Kidney (tissue), 14 donors: ENCODE data around the gene STRC. TPM values are rescaled to one million over a fixed set of nuclear protein-coding genes. Genes with fewer than 3 reads are reported as not detected.
"Not testable (repeated sequence)": the region's sequence is repeated elsewhere in the genome, so short reads cannot be mapped to it uniquely, and the experiment has no call there.

ENCODE experiments used
- DNase-seq, 5 donors: peaks; one replicate each; pipeline ENCODE4 v3.0.0-alpha.2; 2013 to 2020
- FAIRE-seq: peaks from 2 replicates; lab custom pipeline; 2012; peaks lifted over from hg19 to GRCh38; lab: Jason Lieb, UNC
- H3K27ac ChIP-seq, 2 donors: one replicate each; pipeline ENCODE4 v1.7.0; 2013; ENCODE audit warnings: low read depth in 2 of 2, low read length in 2 of 2, inconsistent platforms in 1 of 2
- H3K27me3 ChIP-seq: one replicate; pipeline ENCODE4 v1.7.1; 2013; ENCODE audit warnings: low read length, inconsistent platforms; ENCODE audit not compliant: control insufficient read depth, insufficient read depth
- H3K36me3 ChIP-seq, 3 donors: one replicate each; pipeline versions ENCODE4 v1.7.0 to v1.7.1; 2013; ENCODE audit warnings: low read length in 3 of 3, control low read depth in 1 of 3, inconsistent platforms in 1 of 3; ENCODE audit not compliant: insufficient read depth in 3 of 3, control insufficient read depth in 2 of 3
- H3K4me1 ChIP-seq, 3 donors: one replicate each; pipeline versions ENCODE4 v1.7.0 to v1.7.1; 2013; ENCODE audit warnings: low read length in 3 of 3, inconsistent platforms in 1 of 3, low read depth in 1 of 3; ENCODE audit not compliant: control insufficient read depth in 2 of 3, insufficient read depth in 2 of 3
- H3K4me3 ChIP-seq, 3 donors: one replicate each; pipeline versions ENCODE4 v1.7.0 to v1.8.1; 2013; ENCODE audit warnings: low read length in 3 of 3, control low read depth in 1 of 3, inconsistent platforms in 1 of 3
- H3K9ac ChIP-seq, 3 donors: one replicate each; pipeline versions ENCODE4 v1.7.0 to v1.7.1; 2013; ENCODE audit warnings: low read length in 3 of 3, control low read depth in 1 of 3, inconsistent platforms in 1 of 3
- H3K9me3 ChIP-seq, 3 donors: one replicate each; pipeline versions ENCODE4 v1.7.0 to v1.7.1; 2013; ENCODE audit warnings: low read length in 3 of 3, control low read depth in 1 of 3, inconsistent platforms in 1 of 3; ENCODE audit not compliant: control insufficient read depth in 2 of 3, insufficient read depth in 1 of 3
- CTCF ChIP-seq: IDR thresholded peaks from 3 replicates; pipeline ENCODE4 v1.5.1; 2012; ENCODE audit warnings: mild to moderate bottlenecking, moderate library complexity, borderline replicate concordance; ENCODE audit not compliant: insufficient read depth; ENCODE audit errors: extremely low read depth
- intact Hi-C: fragments of 100-400 bp; cut with DNase I; formaldehyde crosslinking; loops from one replicate; pipeline ENCODE4 v1.11.1; 2022
- polyA plus RNA-seq: library from polyadenylated mRNA; stranded (reverse); fragments of 350-450 nt; fragmentation: Illumina TruSeq; extraction: RNeasy Lipid Tissue Mini Kit (QIAGEN cat#74804); gene quantifications from one replicate; pipeline ENCODE4 v1.2.3, GENCODE V29; 2014; ENCODE audit warnings: low read depth, low replicate concordance; ENCODE audit not compliant: insufficient read depth
- total RNA-seq: library from RNA; stranded (reverse); fragmentation: NEBNext Ultra II Directional; extraction: Animal tissue kit (Norgen Biotek cat#: 25700); gene quantifications from one replicate; pipeline ENCODE4 v1.2.1, GENCODE V29; 2021
- donor health status: control.
- donor health status: control.
- donor health status: control.
- donor health status: control.
- donor health status: control.
- donor health status: DM: yes; HTN: yes; CAD: no.
- donor health status: Normal renal cell carcinoma (clear cell type).

Gene STRC
- total and polyA plus RNA-seq, 2 donors from 2014 or later: 0.19 to 0.22 TPM

DNA sequence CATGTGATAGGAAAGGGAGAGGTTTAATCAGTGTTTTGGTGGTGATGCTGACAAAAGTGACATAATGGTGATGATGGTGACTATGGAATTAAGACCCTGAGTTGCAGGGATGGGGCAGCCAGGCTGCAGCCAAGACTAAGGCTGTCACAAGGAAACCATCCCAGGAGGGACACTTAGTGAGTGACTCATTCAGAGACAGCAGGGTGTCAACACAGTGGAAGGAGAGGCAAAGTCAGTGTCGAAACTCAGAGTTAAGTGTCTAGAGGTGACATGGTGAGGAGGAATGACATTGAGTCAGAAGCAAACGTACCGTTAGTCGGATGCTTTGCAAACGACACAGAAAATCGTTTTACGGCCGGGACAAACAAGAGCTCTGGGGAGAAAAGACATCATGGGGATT lies 54.8 kb downstream of the STRC start:
- H3K27ac ChIP-seq, H3K9ac ChIP-seq, H3K36me3 ChIP-seq, H3K4me3 ChIP-seq, H3K27me3 ChIP-seq, intact Hi-C loops, H3K4me1 ChIP-seq, H3K9me3 ChIP-seq, DNase-seq, FAIRE-seq: not testable (repeated sequence)

DNA sequence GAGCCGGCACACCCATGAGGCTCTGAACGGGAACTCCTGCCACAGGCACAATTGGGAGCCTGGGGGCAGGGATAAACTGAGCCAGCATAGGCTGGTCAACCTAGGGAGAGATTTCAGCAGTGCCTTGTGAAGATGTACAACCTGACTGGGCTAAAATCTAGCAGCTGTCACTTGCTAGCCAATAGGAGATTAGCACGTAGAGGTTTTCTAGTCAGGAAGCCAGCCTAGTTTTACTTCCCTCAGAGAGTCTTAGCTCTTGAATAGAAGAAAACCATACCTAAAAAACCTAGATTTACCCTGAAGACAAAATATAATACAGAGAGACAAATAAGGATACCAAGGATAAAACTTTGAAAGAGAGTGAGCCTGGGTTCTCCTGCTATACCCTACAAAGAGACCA lies 55.8 kb downstream of the STRC start:
- H3K27me3 ChIP-seq, FAIRE-seq, H3K9me3 ChIP-seq, intact Hi-C loops, H3K9ac ChIP-seq, H3K4me1 ChIP-seq, H3K27ac ChIP-seq, DNase-seq, H3K4me3 ChIP-seq, H3K36me3 ChIP-seq: not testable (repeated sequence)

DNA sequence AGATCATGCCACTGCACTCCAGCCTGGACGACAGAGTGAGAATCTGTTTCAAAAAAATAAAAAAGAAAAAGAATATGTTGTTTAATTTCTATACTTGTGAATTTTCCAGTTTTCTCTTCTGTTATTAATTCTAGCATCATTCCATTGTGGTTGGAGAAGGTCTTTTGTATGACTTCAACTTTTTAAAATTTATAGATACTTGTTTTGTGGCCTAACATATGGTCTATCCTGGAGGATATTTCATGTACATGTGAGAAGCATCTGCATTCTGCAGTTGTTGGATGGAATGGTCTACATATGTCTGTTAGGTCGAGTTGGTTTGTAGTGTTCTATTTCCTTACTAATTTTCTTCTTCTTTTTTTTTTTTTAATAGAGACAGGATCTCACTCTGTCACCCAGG lies 65.6 kb downstream of the STRC start:
- H3K27me3 ChIP-seq: no peaks in the 10 kb centered on the region
- DNase-seq: no peak
- H3K27ac ChIP-seq: no peak overlapping the region
- no peak for TF ChIP-seq CTCF
- H3K36me3 ChIP-seq: no peaks in the 10 kb centered on the region
- H3K9ac ChIP-seq: no peak overlapping the region
- intact Hi-C loops: no loop called here
- H3K9me3 ChIP-seq: no peaks in the 10 kb centered on the region
- no peak for FAIRE-seq
- no peaks in the 10 kb centered on the region for H3K4me1 ChIP-seq
- H3K4me3 ChIP-seq: no peak overlapping the region

DNA sequence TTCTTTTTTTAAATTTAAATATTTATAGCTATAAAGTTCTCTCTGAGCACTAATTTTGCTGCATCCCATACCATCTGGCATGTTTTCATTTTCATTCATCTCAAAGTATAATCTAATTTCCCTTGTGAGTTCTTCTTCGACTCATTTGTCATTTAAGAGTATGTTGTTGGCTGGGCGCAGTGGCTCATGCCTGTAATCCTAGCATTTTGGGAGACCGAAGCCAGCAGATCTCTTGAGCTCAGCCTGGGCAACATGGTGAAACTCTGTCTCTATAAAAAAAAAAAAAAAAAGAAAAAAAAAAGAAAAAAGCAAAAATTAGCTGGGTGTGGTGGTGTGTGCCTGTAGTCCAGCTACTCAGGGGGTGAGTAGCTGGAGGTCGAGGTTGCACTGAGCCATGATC lies 66.3 kb downstream of the STRC start:
- intact Hi-C loops: no loop called here
- FAIRE-seq: no peak
- H3K27me3 ChIP-seq: no peaks in the 10 kb centered on the region

More for the DNA sequence above, 66.3 kb downstream of the STRC start:
- no peaks in the 10 kb centered on the region for H3K9me3 ChIP-seq
- no peak overlapping the region for H3K4me3 ChIP-seq
- no peak overlapping the region for H3K27ac ChIP-seq
- H3K9ac ChIP-seq: no peak overlapping the region
- no peaks in the 10 kb centered on the region for H3K36me3 ChIP-seq
- no peak for DNase-seq
- no peak for TF ChIP-seq CTCF
- no peaks in the 10 kb centered on the region for H3K4me1 ChIP-seq
